GM12891 (cell line): ENCODE measurements around the gene RNF152.

Source experiments
- POLR2A ChIP-seq: IDR thresholded peaks from 2 replicates; pipeline ENCODE4 v1.6.1; 2011; ENCODE audit warnings: low read depth, low read length, control low read depth
- POLR2AphosphoS5 ChIP-seq: IDR thresholded peaks from 2 replicates; pipeline ENCODE4 v1.6.1; 2011; ENCODE audit warnings: low read depth, low read length, control low read depth
- SPI1 ChIP-seq: IDR thresholded peaks from 2 replicates; pipeline ENCODE4 v1.6.1; 2011; ENCODE audit warnings: low read depth, low read length, control low read depth
- TAF1 ChIP-seq: IDR thresholded peaks from 2 replicates; pipeline ENCODE4 v1.6.1; 2011; ENCODE audit warnings: low read depth, low read length, control low read depth

- TF ChIP-seq POLR2A (no peak), TAF1 (no peak), POLR2AphosphoS5 (no peak), SPI1 (no peak)
These were observed 48.1 kb downstream of the RNF152 start for GRCh38 chr18:61844726-61845125.
